Globus pallidus (tissue), 1 donor: ENCODE results near the gene RECQL5.
"Not testable (repeated sequence)": the region's sequence is repeated elsewhere in the genome, so short reads cannot be mapped to it uniquely, and the experiment has no call there.

Experiments
- DNase-seq: peaks from one replicate; pipeline ENCODE4 v3.0.0-alpha.2; 2015; ENCODE audit warnings: low spot score

RECQL5 gene

DNA sequence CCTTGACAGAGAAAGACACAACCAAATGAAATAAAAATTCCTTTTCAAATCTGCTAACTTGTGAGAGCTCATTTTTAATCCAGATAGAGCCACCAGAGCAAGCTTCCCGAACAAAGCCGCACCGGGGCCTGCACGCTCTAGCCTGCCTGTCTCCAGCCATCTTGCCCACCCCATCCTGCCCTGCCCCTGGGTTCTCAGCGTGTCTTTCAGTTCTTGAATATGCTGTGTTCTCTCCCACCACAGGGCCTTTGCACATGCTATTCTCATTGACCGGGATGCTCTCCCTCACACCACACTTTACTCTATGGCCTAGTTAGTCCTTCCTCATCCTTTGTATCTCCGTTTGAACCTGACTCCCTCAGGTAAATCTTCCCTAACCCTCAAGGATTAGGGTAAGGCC, 19.0 kb downstream of the RECQL5 start:
- no peak for DNase-seq

DNA sequence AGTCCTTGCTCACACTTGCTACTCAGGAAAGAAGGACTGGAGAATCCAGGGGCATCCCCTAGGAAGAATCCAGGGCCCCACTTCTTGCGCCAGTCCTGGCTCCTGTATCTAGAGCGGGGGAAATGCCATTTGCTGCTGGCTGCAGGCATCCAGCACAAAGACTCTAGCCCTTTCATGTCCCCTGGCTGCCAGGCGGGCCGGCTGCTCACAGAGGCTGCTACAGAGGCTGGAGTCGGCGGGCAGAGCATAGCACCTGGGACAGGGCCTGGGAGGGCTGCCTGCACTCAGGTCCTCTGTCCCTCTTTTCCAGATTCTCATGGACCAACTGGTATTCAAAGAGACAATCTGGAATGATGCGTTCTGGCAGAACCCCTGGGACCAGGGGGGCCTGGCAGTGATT, 19.9 kb downstream of the RECQL5 start:
- DNase-seq, result peak; percentile 75

DNA sequence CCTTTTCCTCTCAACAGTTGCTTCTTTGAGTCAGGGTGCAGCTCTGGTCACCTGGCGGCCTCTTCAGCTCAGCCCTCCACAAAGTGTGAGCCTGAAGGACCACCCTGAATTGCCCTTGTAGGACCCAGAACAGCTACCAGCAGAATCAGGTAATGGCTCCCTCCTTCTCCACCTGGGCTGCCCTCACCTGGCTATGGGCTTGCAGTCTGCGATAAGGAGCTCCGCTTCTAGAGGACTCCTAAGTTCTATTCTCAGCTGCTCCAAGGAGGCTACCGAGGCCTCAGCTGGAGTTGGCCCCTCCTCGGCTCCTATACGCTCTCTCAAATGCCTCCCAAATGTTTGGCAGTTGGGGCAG, 20.3 kb downstream of the RECQL5 start:
- no peak for DNase-seq

DNA sequence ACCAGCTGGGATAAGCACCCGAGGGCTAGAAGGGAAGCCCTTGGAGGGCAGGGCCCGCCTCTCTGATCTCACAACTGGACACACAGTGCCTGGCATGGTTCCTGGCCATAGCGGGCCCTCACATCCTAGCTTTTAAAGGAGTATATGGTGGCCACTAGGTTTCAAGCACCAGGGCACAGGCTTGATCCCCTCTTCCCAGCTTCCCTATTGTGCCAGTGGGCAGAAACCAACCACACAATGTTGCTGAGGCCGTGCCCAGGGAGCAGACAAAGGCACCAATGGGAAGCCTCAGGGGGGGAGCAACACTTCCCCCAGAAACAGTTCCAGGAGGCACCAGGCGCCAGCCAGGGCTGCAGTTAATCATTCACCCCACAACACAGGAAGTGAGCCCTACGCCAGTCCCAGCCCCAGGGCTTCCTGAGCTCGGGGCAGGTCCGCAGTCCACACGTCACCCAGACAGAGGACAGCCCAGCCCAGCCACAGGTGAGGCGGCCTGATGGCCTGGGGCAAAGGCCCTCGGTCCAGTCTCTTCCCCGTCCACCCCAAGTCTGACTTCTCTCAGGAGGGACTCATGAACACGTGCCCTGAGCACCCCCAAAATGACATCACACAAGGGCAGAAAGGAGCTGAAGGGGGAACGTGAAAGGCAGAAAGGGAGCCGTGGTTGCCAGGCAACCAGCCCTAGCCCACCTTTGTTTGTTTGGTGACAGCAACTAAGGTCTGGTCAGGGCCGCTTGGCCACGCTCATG, 20.9 kb downstream of the RECQL5 start:
- peak; percentile 96 for DNase-seq

DNA sequence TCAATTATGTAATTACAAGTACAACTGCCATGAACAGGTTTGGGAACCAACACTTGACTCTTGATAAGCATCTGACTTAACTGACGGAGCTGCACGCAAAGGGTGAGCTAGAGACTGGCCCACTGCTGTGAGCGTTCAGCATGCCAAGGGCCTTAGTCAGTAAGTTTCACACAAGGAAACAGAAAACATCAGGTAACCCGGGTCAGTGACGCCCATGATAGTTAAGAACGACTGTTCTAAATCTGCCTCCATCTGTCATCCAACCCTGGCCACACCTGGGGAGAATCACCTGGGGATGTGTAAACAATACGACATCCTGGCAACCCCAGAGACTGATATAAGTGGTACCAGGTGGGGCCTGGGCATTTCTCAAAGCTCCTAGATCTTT, 21.5 kb downstream of the RECQL5 start:
- no peak for DNase-seq

DNA sequence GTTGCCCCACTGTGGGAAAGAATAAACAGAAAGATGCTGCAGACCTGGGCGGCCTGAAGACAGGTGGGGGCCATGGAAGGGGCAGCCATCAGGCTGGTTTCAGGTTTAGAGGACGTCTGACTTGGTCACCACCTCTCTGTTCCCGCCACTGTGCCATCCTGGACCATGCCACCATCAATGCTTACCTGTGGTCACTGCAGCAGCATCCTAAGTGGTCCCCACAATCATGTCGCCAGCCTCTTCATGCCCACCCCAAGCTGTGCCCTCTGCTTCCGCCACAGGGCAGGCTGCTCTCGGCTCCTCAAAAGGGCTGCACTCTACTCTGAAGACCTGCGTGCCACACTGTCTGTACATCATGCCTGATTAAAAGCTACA, 23.3 kb downstream of the RECQL5 start:
- DNase-seq, result no peak

DNA sequence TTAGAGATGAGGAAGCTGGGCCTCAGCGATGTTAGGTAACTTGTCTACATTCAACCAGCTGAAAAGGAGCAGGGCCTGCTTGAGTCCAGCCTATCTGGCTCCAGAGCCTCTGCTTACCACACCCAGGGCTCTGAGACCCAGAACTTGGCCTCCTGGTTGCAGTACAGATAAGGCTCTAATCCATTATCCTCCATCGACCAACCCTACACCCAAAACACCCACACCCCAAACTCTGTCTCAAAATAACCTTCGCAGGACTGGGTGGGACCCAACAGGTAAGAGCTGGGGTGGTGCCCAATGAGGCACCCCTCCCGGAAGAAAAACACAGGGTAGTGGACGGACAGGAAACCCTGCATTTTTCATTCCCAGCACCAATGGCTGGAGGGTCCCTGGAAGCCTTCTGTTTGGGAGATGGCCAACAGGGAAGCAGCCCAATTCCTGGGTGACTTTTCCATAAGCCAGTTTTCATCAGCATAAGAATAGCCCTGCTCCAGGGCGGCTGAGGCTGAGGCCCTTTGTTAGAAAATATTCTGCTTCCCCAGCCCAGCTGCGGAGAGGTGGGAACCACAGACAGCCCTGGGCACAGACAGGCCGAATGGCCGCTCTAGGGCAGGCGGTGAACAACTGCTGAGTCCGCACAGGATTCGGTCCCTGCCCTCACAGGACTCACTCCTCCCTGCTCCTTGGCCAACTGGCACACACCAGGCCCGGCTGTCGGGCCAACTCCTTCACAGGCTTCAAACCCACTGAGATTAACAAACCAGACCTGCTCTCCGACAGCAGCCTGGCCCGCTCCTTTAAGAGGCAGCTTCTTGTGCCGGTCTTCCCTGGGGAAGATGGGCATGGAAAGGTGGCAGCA, 23.9 kb downstream of the RECQL5 start:
- no peak for DNase-seq

DNA sequence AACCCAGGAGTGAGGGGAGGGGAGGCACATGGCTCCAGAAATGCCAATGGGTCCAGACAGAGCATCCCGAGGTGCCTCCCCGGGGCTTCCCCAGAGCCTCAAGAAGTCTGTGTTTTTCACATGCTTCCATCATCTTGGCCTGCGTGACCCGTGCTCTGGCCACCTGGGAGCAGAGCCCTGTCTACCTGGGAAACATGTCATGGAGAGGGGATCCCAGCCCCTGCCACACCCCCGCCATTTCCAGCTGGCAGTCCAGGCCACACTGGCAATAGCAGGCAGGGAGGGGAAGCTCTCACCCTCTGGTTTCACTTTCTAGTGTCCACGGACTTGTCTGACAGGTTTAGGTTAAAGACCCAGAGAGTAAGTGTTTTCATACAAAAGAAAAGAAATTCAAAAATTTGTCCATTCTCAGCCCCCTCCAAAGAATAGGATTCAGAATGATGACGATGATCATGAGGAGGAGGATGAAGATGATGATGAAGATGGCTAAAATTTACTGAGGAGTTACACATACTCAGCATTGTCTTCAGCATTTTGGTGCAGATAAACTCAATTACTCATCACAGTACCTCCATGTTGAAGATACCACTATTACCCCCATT, 24.7 kb downstream of the RECQL5 start:
- no peak for DNase-seq

DNA sequence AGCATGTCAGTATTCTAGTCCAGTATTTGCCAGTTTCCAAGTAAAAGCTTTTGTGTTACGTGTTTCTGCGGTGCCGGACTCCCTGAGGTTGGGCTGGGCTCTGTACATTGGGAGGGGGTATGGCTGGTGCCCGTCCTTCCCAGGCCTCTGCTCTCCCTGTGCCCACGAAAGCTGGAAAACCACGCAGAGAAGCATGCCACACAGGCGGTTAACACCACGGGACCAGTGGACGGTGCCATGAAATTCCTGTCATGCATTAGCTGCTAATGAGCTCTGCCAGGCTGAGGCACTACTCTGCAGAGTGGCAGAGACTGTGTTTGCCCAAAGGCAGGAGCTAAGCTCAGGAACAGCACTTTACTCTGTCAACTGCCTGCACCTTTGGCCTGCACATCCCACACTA, 25.6 kb downstream of the RECQL5 start:
- no peak for DNase-seq

DNA sequence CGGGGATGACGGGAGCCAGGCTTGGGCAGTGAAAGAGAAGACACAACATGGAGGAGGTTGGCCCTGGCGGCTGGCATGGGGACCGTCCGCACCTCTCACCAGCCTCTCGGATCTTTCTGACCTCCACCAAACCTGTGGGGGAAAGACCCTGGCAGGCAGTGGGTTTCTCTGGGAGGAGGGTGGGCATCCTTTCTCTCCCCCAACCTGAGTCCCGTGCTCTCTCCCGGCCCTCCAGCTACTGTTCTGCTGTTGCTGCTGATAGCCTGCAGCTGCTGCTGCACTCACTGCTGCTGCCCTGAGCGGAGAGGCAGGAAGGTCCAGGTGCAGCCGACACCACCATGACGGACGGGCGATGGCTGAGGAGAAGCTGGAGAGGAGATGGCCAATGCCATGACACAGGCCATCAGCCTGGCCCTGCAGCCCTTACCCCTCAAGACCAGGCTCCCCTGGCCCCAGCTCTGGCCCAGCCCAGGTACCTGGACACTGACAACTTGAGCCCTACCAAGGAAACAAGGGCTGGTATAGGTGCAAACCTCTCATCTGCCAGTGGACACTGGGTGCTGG, 26.3 kb downstream of the RECQL5 start:
- no peak for DNase-seq

DNA sequence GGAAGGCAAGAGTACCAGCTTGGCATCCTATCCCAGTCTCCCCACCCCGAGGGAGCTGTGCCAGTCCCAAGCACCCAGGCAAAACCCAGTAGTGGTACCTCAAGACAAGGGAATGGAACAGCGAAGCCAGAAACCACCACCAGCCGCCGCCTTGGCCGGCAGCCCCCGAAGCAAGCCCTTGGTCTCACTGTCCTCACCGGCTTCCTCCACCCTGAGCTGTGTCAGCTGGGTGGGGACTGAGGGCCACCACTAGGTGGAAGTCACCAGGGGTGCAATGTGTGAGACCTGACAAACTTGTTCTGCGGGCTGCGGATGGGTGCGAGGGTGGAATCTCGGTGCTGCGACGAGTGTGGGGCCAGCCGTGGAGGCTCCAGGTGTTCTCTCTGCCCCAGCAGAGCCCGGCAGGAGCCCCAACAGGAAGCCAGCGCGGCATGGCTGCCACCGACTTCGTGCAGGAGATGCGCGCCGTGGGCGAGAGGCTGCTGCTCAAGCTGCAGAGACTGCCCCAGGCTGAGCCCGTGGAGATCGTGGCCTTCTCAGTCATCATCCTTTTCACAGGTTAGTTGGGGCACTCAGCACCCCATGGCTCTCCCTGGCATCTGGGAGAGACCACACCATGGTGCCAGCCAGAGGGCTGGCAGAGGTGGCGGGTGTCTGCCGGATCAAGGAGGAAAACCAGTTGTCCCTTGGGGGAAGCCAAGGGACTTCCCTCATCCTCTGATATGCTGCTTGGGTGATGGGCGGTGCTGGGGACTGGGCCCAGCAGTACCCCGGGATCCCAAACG, 27.0 kb downstream of the RECQL5 start:
- no peak for DNase-seq

DNA sequence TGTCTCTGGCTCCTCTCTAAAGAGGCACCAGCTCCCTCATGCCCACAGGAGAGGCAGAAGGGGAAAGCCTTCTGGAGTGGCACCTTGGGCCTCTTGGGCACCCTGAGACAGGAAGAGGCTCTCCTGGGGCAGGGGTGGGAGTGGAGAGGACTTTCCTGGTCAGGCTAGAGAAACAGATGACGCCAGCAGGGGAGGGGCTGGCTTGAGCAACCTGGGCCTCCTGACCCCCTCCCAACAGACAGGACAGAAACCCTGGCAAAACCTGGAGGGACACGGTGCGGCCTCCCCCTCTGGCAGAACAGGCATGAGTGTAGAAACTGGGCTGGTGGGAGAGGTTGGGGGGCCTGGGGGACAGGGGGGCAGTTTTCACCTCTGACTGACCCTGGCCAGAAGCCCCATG, 27.6 kb downstream of the RECQL5 start:
- no peak for DNase-seq

DNA sequence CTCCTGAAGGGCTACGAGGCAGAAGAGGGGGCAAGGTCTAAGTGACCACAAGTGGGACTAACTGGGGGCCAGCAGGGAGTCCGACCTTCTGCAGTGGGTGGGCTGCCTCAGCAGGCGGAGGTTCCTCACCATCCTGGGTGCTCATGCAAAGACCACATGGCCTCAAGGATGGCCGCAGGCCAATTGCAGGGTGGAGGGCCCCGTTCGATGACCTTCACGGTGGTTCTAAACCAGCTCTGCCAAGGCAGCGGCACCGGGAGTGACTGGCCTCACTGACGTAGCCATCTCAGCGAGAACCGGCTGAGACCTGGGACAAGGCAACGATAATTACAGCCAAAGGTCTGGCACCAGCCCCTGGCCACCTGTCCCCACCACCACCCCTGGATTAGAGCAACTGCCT, 28.1 kb downstream of the RECQL5 start:
- DNase-seq, result no peak

DNA sequence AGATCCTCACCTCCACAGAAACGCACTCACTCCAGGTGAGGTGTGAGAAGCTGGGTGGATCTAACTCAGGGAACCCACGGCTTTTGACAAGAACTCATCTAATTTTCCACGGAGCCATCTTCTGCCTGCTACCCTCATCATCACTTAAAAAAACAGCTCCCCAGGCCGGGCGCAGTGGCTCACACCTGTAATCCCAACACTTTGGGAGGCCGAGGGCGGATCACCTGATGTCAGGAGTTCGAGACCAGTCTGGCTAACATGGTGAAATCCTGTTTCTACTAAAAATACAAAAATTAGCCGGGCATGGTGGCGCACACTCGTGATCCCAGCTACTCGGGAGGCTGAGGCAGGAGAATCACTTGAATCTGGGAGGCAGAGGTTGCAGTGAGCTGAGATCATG, 28.9 kb downstream of the RECQL5 start:
- not testable (repeated sequence) for DNase-seq

DNA sequence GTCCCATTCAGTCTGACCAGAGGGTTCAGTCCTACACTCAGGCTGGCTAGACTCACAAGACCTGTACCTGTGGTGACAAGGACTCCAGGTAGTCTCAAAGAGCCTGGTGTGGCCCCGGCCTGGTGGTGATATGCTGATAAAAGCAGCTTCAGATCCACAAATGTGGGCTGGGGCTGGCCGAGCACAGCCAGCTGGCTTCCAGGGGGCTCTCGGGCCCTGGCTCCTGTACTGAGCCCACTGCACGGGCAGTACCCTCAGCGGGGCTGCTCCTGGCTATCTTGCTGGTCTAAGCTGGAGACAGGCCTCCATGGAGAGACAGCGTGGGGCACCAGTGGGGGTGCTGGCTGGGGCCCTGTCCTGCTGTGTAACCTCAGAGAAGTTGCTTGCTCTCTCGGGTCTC, 29.4 kb downstream of the RECQL5 start:
- DNase-seq, result no peak

DNA sequence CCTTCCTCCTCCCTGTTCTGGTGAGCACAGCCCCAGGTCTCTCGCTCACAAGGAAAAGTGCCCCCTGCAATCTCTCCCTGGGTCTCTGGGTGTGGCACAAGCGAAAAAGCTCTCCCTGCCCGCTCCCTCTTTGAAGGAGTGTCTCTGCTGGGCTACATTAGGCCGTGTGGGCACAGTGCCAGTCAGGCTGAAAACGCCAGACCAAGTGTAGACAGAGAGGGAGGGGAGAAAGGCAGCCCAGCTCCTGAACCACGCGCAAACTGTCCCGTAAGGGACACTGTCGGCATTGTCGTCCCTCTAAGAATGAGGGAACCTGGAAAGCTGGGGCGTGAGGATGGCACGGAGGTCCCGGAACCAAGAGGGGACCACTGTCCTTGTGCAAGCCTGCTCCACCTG, 29.8 kb downstream of the RECQL5 start:
- peak; percentile 69 for DNase-seq

DNA sequence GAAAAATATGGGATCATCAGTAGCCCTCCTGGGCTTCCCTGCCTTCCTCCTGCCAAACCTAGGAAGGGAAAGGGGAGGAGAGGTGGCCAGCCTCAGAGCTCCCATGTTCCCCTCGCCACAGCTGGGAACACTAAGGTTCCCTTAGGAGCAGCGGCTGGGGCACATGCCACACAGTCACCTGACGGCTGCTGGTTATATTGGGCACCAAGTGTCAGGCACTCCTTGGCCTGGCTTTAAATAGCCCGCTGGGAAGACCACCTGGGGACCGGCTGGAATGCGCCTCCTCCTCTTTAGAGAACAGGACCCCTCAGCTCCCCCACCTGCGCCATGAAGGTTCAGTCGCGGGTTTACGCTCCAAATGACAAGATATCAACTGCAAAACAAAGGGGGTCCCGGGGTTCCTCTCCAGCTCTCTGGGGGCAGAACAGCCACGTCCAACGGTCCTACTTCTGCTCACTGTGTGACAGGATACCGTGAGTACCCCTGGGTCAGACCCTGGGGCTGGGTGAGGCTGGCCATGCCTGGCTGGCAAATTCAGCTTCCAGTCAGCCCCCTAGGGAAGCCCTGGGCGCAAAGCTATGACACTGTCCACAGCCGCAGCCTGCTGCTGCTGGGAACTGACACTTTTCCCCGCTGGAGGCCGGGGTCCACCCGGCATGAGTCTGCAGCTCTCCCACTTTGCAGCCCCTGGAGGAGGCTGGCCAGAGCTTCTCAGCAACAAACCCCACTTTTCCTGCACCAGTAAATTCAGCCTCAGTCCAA, 30.4 kb downstream of the RECQL5 start:
- no peak for DNase-seq

DNA sequence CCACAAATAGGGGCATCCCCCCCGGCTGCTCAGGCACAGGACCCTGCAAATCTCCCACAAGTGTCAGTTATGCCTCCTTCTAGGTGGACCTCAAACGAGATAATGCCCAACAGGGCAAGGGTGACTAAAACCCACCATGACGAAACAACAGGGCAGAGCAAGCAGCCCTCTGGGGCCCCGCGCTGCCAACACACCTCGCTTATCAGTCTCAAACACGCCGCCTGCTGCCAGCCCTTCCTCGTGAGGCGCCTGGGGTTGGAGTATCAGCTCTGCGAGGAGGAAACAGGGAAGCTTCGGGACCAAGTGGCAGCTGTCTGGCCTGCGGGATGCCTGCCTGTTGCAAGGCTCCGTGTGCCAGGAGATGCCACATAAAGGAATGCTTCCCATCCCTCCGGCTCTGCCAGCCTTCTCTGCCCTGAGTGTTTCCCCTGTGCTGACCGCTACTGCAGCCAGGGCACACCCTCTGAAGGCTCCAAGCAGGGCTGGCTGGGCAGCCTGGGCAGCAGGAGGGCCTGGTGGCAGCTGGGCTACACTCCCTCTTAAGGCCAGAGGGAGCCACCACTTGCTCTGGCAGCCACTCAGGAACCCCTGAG, 31.2 kb downstream of the RECQL5 start:
- DNase-seq, result peak; percentile 74

DNA sequence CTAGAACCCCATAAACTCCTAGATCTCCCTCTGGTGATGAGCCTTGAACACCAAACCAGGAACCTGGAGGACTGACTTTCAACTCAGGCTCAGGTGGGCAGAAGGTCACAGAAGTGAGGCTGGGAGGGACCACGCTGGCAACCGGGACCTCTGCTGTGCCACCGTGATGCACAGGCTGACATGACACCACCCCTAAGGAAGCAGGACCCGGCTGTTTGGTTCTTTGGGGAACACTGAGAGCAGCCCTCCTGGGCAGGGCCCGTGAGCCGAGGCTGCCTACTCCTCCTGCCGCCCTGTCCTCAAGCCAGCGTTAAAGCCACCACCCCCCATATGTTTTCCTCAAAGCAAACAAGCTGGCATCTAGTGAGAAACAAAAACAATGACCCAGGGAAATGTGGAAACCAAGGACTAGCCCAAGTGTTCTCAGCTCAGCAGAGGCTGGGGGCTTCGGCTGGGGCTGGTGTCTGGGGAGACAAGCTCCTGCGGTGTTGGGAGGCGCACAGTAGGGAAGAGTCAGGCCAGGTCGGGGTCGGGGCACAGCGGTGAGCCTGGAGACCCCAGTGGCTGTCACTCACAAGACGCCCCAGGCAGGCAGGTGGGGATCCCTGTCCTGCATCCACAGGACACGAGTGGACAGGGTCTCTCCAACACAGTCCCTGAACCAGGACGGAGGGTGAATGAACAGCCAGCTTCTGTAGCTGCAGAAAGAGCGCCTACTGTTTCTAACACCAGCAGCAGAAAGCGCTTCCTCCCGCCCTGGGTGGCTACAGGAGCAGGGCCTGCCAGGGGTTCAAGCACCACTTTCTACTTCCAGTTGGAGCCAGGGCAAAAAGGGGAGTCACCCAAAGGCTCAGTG, 32.0 kb downstream of the RECQL5 start:
- DNase-seq, result no peak

DNA sequence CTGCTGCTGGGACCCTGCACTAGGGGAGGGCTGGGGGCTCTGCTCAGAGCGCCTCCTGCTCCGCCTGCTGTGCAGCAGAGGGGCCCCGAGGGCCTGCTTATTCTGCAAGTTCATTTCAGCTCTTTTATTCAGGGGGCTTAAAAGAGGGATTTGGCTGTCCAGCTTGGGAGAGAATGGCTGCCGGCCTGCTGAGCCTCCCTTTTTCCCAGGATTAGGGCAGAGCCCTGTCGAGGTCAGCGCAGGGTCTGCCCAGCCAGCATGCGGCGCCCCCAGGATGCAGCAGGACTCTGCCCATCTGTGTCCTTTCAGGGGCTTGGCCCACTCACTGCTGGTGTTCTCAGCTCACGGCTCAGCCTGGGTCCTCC, 32.6 kb downstream of the RECQL5 start:
- DNase-seq, result no peak
